Measurements from ENCODE around the gene DPP3.

Gene DPP3

GRCh38 chr11:66464916-66465315 is 15.3 kb upstream of the DPP3 start:
- DNase-seq, result no peak

- DNase-seq, result no peak
Measured at GRCh38 chr11:66465373-66466224, 14.6 kb upstream of the DPP3 start.

GRCh38 chr11:66466225-66467033 is 13.8 kb upstream of the DPP3 start, which contains the start of gene PELI3:
Gene PELI3, plus strand, starts transcription at chr11:66466905. Its CDS starts 1,224 bp downstream, at chr11:66468129.
- DNase-seq, result peak; percentile 91

- DNase-seq, result peak; percentile 26
Measured at GRCh38 chr11:66467034-66467659, 13.1 kb upstream of the DPP3 start.

GRCh38 chr11:66467756-66468155 is 12.5 kb upstream of the DPP3 start:
- DNase-seq, result no peak

GRCh38 chr11:66468691-66469090 is 11.5 kb upstream of the DPP3 start:
- DNase-seq, result no peak

- no peak for DNase-seq
Measured at GRCh38 chr11:66469441-66469840, 10.8 kb upstream of the DPP3 start.

GRCh38 chr11:66470015-66470414 is 10.2 kb upstream of the DPP3 start:
- no peak for DNase-seq

GRCh38 chr11:66471142-66471541 is 9.1 kb upstream of the DPP3 start:
- no peak for DNase-seq

- DNase-seq, result no peak
Measured at GRCh38 chr11:66472054-66472453, 8.2 kb upstream of the DPP3 start.

- DNase-seq, result no peak
Measured at GRCh38 chr11:66473167-66473566, 7.1 kb upstream of the DPP3 start.

- no peak for DNase-seq
Measured at GRCh38 chr11:66473608-66474515, 6.4 kb upstream of the DPP3 start.

- no peak for DNase-seq
Measured at GRCh38 chr11:66475349-66476172, 4.7 kb upstream of the DPP3 start.

- DNase-seq, result no peak
Measured at GRCh38 chr11:66476173-66476840, 3.9 kb upstream of the DPP3 start.

- no peak for DNase-seq
Measured at GRCh38 chr11:66476841-66477251, 3.4 kb upstream of the DPP3 start.

GRCh38 chr11:66477263-66478201 is 2.7 kb upstream of the DPP3 start:
- DNase-seq, result no peak

- no peak for DNase-seq
Measured at GRCh38 chr11:66478729-66479393, 1.4 kb upstream of the DPP3 start.

- DNase-seq, result peak; percentile 31
Measured at GRCh38 chr11:66479394-66480116, 679 bp upstream of the DPP3 start.

Data from fibroblast of skin of abdomen (primary cell).